Fibroblast of lung (primary cell): ENCODE data around the gene ZC3H10.

ENCODE experiments used
- EZH2 ChIP-seq: IDR thresholded peaks from 2 replicates; pipeline ENCODE4 v1.5.1; 2012; ENCODE audit warnings: low read length, control low read depth, mild to moderate bottlenecking; ENCODE audit errors: missing control alignments
- TF ChIP-seq, protein P1 (sequence below), 2 donors: IDR thresholded peaks in 1 of 2; conservative IDR thresholded peaks in 1 of 2; 1 replicate in 1 of 2; 2 replicates in 1 of 2; pipeline ENCODE4 v1.5.1; 2011 to 2012; ENCODE audit warnings: low read length in 2 of 2, control low read depth in 1 of 2, inconsistent platforms in 1 of 2, low read depth in 1 of 2, mild to moderate bottlenecking in 1 of 2

- TF ChIP-seq, protein P1, sequence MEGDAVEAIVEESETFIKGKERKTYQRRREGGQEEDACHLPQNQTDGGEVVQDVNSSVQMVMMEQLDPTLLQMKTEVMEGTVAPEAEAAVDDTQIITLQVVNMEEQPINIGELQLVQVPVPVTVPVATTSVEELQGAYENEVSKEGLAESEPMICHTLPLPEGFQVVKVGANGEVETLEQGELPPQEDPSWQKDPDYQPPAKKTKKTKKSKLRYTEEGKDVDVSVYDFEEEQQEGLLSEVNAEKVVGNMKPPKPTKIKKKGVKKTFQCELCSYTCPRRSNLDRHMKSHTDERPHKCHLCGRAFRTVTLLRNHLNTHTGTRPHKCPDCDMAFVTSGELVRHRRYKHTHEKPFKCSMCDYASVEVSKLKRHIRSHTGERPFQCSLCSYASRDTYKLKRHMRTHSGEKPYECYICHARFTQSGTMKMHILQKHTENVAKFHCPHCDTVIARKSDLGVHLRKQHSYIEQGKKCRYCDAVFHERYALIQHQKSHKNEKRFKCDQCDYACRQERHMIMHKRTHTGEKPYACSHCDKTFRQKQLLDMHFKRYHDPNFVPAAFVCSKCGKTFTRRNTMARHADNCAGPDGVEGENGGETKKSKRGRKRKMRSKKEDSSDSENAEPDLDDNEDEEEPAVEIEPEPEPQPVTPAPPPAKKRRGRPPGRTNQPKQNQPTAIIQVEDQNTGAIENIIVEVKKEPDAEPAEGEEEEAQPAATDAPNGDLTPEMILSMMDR (conservative IDR thresholded peaks at IDR 0.05 in 1 of 2, IDR thresholded peaks at IDR 0.05 in 1 of 2; ENCODE audit: low read depth in 1 of 2, low read length in 2 of 2): no peak
- no peak for TF ChIP-seq EZH2
Observed at GRCh38 chr12:56146492-56147460, 28.7 kb downstream of the ZC3H10 start.
